PC-9 (cell line): ENCODE results near the gene CKAP2L.

Experiments
- CTCF ChIP-seq: fragments of 200-600 bp; sonication (generic); conservative IDR thresholded peaks from 2 replicates; pipeline ENCODE4 v1.6.1; 2017; ENCODE audit warnings: mixed run types, antibody characterized with exemption, mild to moderate bottlenecking, moderate library complexity
- EZH2 ChIP-seq: fragments of 200-600 bp; sonication (generic); IDR thresholded peaks from 2 replicates; pipeline ENCODE4 v1.8.0; 2017; ENCODE audit warnings: antibody characterized with exemption, low read depth

DNA sequence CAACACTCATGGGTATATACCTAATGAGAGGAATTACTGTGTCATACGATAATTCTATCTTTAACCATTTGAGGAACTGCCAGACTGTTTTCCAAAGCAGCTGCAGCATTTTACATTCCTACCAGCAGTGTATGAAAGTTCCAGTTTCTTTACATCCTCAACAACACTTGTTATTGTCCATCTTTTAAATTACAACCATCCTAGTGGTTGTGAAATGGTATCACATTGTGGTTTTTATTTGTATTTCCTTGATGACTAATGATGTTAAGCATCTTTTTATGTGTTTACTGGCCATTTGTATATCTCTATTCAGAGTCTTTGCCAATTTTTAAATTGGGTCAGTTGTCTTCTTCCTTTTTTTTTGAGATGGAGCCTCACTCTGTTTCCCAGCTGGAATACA, 4.0 kb upstream of the CKAP2L start:
- TF ChIP-seq CTCF (peak; percentile 44; the same call in 1 of the 2 replicates), EZH2 (no peak)
